Erythroblast (primary cell): ENCODE results near the gene FGFR2.

Source experiments
- GATA1 ChIP-seq: IDR thresholded peaks from 2 replicates; pipeline ENCODE4 v1.6.1; 2011; ENCODE audit warnings: low read depth, mild to moderate bottlenecking, control low read depth, low read length, moderate library complexity
- POLR2A ChIP-seq: IDR thresholded peaks from 2 replicates; pipeline ENCODE4 v1.6.1; 2011; ENCODE audit warnings: mild to moderate bottlenecking, low read length

DNA sequence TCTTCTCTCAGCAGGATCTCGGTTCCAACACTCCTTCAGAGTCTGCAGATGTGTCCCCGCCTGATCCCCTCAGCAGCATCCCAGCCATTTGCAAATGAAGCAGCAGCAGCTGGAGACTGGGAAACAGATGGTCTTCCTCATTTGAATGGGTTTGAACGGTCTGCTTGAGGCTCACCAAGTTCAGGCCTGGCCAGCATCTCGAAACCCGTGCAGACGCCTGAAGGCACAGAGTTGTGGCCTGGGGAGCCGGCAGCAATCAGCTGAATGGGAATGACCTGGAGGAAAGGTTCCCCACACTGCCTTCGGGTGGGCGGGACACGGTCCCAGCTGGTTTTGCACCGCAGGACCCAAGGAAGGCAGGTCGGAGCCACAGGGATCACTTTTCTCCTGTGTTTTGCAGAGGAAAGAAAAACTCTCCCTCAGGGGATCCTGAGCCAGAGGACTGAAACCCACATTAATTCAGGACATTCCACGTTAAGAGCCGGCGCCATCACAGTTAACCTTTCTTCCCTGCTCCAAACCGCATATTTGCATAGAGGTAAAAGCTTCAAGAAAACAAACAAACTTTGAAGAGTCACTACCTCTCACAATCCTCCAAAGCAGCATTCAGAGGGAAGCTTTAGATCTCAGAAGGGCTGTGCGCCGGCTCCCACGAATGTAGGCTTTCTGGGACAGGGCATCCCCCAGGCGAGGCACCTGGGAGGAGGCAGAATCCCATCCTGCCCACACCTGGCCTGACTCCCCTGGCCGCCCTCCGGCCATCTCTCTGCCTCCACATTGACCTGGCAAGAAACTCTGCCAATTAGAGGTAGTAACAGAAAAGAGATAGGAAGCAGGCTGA is 17.7 kb downstream of the FGFR2 start:
- TF ChIP-seq POLR2A, result no peak
- TF ChIP-seq GATA1, result no peak
